Forelimb muscle (tissue), 1 donor: ENCODE data around the gene NPDC1. TPM values are rescaled to one million over a fixed set of nuclear protein-coding genes. Genes with fewer than 3 reads are reported as not detected.

Experiments used
- DNase-seq: peaks from one replicate; pipeline ENCODE4 v3.0.0-alpha.2; 2013; ENCODE audit warnings: low read depth
- polyA plus RNA-seq: library from polyadenylated mRNA; unstranded; fragments of 120-200 nt; gene quantifications from one replicate; pipeline ENCODE4 v1.2.1, GENCODE V29; 2013; ENCODE audit not compliant: insufficient read length

The NPDC1 gene, protein sequence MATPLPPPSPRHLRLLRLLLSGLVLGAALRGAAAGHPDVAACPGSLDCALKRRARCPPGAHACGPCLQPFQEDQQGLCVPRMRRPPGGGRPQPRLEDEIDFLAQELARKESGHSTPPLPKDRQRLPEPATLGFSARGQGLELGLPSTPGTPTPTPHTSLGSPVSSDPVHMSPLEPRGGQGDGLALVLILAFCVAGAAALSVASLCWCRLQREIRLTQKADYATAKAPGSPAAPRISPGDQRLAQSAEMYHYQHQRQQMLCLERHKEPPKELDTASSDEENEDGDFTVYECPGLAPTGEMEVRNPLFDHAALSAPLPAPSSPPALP
- polyA plus RNA-seq = 40.9 TPM

DNA sequence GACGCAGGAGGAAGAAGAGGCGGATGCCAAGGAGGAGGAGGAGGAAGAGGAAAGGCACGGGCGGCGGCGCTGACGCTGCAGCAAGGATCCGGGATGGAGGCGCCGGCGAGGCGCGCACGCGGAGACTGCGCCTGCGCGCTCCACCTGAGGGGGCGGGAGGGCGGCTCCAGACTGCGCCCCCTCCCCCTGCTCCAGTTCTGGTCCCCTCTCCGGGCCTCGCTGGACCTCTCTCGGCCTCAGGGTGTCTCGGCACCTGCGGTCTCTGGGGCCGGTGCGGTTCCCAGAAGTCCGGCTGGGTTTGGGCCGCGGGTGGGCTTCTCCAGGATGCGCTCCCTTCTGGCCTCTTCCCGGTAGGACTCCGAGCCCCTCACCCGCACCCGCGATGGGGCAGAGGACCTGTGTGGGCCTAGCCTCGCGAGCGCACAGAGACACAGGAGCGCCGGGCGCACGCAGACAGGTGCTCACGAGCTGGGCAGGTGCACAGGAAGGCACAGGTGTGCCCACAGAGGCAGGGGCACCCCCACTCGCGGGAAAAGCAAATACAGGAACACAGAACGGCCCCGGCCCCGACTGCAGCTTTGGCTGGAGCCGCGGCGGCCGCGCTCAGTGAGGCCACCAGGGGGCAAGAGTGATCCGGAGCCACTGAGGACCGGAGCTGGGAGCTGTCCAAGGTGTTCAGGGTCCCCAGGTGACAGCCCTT is at the start of gene NPDC1:
Gene NPDC1, minus strand, starts transcription at position 90 of the 700 bp plus-strand sequence. CDS start 188 bp downstream, outside the sequence.
- DNase-seq = no peak

DNA sequence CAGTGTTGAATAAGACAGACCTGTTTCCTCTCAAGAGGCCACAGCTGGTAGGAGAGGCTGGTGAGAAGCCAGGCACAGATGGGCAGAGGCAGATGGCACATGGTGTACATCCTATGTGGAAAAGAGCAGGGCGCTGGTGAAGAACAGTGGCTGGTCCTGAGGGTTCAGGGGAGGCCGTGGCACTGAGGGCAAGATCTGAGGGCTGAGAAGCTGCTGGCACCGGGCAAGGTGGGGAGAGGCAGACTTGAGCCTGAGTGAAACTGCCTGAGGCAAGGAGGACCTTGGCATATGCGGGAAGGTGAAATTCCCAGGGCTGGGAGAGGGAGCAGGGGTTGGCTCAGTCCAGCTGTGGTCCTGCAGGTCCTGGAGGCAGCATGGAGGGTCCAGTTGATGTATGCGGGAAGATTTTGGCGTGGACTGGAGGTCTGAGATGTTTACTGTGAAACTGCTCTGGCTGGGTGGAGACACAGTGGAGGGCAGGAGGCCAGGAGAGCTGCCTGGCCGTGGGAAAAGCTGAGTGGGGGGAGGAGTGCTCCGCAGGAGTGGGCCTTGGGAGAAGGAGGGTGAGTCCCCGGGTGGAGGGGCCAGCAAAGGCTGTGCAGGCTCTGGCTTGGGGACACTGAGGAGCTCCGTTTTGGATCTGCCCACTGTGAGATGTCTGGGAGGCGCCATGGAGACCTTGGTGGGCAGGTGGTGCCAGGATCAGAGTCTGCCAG is 43.4 kb upstream of the NPDC1 start:
- DNase-seq = no peak

DNA sequence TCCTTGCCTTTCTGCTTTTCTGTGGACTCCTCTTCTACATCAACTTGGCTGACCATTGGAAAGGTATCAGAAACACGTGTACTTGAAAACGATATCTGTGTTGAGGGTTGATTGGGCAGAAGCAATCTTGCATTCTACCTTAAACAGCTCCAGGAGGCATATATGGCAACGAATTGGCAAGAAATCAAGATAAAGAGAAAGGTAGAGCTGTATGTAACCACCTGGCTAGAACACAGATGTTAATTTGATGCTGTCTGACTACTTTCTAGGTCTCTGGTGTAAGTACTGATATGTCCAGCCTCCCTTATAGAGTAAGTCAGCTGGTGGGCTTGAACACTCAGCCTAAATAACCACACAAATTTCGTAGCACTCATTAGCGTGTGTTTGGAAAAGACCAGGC is 42.1 kb upstream of the NPDC1 start:
- no peak for DNase-seq

DNA sequence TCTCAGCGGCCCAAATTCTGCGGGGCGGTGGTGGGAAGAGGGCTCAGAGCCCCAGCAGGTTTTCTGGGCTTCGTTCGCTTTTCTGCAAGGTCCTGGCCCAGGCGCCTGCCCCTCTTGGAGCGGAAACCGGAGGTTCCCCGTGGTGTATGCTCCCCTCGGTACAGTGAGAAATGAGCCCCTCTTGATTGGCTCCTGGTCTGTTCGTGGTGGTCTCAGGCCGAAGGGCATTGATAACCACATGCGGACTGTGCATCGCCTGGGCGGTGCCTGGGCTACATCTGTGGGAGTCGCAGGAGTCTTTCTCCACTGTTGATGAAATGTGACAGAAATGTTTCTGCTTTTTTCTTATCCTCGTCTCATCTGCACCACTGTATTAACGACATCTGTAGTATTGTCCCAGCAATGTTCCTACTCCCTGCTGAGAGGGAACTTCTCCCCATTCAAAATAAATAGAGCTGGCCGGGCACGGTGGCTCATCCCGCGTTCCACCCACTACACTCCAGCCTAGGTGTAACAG is 41.5 kb upstream of the NPDC1 start:
- DNase-seq = no peak

DNA sequence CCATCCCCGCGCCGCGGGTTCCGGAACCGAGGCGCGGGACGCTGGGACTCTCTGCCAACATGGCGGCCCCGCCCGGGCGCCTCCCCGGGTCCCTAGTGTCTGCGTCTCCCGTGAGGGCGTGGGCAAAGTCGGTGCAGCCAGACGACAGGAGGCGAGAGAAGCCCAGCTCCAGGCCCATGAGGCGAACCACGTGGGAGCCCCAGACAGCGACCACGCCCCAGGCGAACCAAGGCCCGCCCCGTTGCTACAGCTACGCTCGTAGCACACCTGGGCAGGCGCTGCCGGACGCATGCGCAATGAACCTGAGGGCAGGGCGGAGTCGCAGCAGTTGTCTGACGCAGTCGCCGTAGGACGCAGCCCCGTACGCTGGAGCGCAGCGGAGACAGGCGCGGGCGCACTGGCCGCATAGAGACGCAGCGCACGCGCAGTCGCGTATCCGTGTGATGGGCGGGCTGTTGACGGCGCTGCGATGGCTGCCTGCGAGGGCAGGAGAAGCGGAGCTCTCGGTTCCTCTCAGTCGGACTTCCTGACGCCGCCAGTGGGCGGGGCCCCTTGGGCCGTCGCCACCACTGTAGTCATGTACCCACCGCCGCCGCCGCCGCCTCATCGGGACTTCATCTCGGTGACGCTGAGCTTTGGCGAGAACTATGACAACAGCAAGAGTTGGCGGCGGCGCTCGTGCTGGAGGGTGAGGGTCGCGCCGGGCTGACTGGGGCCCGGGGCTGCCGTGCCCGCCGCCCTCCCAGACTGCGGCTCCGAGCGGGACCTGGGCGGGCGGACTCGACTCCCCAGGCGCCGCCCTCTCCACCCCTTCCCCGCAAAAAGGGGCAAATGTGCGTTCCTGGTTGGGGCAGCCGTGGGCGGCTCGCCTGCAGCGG is 40.8 kb upstream of the NPDC1 start, which contains the start of gene MAN1B1:
Gene MAN1B1, plus strand, starts transcription at position 455 of the 878 bp plus-strand sequence. Its CDS starts 15 bp downstream, at position 470.
- peak; percentile 96 for DNase-seq

DNA sequence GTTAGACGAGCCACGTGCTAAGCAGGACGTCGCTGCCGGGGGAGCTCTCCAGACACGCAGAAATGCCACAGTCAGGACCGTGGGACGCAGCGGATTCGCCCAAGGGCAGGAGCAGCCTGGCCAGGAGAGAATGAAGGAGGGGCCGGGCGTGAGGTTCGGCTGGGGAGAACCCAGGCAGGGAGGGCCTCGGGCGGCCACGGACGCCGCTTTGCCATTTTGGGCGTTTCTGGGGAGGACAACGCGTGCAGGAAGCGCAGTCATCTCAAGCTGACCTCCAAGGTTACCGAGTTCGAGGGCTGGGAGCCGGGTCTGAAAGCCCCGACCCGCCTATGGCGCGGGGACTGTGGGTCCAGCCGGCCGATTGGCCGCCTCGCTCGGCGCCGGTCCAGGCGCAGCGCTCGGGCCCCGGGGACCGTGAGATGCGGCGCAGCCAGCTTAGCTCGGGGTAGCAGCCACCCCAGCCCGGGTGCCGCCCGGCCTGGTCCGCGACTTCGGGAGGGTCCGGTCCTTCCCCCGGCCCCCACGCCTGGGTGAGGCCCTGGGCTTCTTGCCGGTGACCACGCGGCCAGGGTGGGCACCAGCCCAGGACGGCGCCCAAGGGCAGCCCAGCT is 40.0 kb upstream of the NPDC1 start:
- DNase-seq = no peak

DNA sequence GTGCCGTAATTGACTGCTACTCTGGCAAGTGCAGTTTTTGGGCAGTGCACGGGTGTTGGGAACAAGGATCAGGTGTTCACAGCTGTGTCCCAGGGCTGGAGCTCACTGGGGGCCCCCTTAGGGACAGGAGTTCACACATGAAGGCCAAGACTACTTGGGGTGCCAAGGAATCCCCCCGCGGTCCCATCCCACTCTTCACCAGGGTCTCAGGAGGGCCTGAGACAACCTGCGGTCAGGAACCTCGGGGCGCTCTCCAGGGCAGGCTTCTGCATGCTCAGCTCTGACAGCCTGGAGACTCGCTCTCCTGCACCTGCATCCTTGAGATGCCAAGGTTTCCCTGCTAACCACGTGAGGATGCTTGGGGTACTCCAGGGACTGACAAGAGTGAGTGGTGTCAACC is 38.5 kb upstream of the NPDC1 start:
- DNase-seq = no peak

DNA sequence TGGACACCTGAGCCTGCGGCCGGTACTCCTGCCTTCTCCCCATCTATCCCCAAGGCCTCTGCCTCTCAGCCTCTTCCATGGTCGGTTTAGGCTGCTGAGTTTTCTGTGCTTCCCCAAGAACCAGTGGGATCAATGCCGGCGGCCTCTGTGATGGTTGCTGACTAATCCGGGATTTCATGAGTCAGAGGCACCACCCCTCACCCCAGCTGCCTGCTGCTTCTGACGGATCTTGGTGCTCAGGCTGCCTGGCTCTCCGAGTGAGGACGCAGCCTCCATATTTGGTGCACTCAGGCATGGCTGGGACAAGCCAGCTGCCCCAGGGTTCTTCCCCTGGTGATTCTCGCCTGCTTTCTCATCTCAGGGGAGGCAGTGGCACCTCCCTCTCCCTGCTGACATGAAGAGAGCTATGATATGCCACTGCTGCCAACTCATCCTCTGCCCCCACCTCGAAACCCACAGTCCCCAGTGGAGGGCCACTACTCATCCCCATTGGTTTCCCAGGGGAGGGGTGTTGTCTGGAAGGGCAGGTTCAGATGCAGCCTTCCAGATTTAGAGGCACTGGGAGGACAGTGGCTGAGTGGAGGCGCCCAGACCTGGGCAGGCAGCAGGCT is 37.5 kb upstream of the NPDC1 start:
- no peak for DNase-seq

DNA sequence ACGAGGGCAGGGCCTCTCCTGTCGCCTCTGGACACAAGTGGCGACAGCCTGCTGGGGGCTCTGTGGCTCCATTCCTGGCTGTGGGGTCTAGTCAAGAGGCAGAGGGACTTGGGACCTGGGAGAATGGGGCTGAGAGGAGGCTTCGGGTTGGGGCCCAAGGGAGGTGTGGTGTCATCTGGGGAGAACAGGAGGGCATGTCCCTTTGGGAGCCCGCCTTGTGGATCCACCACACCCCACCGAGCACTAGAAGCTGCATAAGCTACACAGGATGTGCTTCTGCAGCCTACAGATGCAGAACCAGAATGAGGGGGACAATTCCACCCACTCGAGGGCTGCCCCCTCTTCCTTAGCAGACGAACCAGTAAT is 36.9 kb upstream of the NPDC1 start:
- no peak for DNase-seq

DNA sequence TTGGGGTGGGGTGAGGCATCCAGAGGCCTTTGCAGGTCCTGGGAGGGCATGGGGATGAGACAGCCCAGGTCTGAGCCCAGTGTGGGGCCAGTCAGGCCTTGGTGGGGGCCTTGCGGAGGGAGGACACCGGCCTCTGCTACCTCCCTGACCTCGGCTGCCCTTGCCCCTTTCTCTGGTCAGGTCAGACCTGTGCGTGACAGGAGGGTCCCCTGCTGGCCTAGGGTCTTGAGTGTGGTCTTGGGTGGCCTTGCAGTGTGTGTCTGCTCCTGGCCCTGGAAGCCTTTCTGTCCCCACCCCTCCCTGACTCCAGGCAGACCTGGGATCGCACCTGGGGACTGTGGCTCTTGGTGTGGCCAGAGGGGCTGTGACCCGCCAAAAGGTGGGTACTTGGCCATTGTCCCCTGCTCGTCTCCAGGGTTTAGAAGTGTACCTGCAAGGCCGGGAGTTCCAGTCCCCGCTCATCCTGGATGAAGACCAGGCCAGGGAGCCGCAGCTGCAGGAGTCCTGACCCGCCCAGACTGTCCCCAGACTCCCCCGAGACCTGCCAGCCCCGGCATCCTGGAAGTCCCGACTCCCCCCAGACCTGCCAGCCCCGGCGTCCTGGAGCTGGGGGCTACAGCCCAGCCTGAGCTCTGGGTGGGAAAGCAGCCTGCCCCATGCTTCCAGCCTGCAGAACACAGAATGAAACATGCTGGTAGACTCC is 36.4 kb upstream of the NPDC1 start:
- DNase-seq = no peak

DNA sequence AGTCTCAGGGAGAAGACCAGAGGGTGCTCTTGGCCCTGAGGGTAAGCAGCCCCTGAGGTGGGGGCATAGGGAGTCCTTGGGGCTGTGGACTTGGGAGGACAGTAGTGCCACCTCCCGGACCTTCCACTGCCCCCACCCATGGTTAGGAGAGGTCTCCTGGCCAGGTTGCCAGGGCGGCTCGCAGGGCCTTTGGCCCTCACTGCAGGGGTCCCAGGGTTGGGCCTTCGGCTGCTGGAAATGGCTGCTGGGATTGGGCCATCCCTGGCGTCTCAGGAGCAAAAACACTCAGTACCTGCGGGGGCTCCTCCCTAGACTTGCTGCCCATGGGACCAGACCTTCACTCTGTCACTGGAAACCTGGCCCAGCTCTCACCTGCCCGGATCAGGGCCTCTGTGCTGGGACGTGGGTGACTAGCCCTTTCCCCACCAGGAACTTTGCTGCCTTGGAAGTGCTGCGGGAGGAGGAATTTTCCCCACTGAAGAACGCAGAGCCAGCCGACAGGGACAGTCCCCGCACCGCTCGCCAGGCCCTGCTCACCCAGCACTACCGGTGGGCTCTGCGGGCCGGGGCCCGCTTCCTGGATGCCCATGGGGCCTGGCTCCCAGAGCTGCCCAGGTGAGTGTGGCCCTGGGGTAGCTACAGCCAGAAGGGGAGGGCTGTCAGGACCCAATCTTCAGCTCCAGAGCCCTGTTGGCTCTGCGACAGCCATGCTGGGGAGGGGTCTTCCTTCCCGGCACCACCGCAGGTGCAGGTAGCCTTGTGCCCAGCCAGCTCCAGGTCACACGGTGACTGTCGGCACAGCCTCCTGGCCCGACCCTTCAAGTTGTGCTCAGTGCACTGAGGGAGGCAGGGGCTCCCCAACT is 34.5 kb upstream of the NPDC1 start:
- DNase-seq = no peak

DNA sequence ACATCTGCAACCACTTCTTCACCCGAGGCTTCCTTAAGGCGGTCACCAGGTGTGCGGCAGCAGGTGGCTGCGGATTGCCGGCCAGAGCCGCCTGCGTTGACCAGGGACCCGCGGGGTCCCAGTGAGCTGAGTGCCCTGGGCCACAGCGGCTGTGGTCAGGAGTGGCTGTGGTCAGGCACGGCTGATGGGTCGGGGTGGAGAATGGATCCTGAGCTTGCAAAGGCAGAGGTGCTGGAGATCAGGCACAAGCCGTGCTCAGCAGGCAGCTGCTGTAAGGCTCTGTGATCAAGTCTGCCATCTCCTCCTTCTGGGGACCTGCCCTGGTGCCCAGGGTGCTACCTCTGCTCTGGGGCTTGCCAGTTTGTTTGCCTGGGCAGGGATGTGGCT is 33.4 kb upstream of the NPDC1 start:
- DNase-seq = no peak

DNA sequence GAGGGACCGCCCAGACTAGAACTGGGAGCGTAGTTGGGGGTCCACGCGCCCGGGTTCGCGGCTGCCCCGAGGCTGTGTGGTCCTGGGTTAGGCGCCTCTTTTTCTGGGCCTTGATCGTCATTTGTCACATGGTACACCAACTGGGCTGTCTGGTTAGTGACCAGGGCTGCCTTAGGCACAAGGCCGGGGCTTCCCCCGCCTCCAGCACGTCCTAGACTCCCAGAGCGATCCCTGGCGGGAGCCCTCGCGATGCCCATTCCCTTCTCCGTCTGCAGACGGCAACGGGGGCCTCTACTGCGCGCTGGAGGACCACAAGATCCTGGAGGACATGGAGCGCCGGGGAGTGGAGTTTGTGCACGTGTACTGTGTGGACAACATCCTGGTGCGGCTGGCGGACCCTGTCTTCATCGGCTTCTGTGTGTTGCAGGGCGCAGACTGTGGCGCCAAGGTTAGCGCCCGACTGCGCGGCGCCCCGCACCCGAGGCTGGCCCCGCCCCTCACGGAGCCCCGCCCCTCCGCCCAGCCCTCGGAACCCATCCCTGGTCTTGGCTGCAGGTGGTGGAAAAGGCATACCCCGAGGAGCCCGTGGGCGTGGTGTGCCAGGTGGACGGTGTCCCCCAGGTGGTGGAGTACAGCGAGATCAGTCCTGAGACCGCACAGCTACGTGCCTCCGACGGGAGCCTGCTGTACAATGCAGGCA is 32.9 kb upstream of the NPDC1 start:
- no peak for DNase-seq

DNA sequence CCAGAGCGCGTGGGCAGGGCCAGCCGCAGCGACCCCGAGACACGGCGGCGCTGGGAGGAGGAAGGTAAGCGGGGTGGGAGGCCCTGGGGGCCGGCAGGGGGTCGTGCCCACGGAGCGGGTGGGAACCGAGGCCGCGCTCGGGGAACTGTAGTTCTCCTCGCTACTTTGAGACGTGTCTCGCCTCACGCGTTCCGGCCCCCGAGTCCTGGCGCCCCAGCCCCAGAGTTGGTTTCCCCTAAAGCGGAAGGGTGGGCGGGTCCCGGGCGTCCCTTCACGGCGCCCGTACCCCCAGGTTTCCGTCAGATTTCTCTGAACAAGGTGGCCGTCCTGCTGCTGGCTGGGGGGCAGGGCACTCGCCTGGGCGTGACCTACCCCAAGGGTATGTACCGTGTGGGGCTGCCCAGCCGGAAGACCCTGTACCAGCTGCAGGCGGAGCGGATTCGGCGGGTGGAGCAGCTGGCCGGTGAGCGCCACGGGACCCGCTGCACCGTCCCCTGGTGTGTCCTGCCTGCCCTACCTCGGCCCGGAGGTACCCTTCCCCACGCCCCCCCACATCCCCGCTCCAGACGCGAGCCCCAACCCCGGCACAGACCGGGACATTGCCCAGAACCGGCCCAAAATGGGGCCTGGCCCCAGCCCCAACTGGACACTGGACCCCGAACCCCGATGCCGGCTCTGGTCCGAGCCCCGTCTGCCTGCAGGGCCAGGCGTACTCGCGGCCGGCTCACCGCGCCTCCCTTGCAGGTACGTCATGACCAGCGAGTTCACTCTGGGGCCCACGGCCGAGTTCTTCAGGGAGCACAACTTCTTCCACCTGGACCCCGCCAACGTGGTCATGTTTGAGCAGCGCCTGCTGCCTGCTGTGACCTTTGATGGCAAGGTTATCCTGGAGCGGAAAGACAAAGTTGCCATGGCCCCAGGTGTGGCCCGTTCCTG is 32.0 kb upstream of the NPDC1 start:
- DNase-seq = no peak

DNA sequence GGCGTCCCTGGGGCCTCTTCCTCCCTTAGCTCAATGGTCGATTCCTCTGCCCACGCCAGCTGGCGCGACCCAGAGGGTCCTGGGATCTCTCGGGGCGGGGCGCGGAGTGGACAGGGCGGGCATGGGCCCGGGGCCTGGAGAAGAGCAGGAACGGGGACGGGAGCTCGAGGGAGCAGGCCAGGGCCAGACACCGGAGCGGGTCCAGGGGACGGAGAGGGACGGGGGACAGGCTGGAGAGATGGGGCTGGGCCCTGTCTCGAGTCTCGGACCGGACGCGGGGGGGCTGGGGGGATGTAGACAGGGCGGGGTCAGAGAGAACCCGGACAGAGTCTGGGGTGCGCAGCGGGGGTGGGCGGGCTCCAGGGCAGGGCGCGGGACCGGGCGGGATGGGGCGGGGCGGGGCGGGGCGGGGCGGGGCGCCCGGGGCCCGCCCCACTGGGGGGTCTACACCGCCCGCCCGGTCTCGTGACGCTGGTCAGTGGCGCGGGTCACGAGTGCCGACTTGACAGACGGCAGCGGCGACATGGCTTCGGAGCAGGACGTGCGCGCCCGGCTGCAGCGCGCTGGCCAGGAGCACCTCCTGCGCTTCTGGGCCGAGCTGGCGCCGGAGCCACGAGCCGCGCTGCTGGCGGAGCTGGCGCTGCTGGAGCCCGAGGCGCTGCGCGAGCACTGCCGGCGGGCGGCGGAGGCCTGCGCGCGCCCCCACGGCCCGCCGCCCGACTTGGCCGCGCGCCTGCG is 31.2 kb upstream of the NPDC1 start, which contains the start of gene UAP1L1:
Gene UAP1L1, plus strand, starts transcription at position 508 of the 738 bp plus-strand sequence. Its CDS starts 16 bp downstream, at position 524.
- no peak for DNase-seq

DNA sequence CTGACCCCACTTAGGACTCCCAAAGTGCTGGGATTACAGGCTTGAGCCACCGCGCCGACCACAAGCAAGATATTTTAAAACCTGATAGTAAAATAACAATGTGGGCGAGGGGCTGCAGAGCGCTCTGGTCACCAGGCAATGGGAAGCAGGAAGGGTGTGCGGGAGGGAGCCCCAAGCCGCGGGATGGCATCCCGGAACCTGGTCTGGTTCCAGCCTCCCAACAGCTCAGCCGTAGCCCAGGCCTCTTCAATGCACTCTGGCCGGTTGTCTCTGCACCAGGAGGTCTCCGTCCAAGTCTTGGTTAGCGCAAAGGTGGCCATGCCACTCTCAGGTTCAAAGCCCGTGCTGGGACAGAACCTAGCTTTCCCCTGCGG is 30.6 kb upstream of the NPDC1 start:
- no peak for DNase-seq
